GM21367 (cell line): ENCODE data around the gene SGPP2.
A peak's percentile ranks its signal among the peaks of the same experiment; 100 is the strongest.
"Not testable (repeated sequence)": the region's sequence is repeated elsewhere in the genome, so short reads cannot be mapped to it uniquely, and the experiment has no call there.

Source experiments
- ATAC-seq: cut with Tn5 transposase; IDR thresholded peaks from one replicate; pipeline ENCODE4 v1.9.1; 2021; ENCODE audit not compliant: unreplicated experiment

Gene SGPP2

DNA sequence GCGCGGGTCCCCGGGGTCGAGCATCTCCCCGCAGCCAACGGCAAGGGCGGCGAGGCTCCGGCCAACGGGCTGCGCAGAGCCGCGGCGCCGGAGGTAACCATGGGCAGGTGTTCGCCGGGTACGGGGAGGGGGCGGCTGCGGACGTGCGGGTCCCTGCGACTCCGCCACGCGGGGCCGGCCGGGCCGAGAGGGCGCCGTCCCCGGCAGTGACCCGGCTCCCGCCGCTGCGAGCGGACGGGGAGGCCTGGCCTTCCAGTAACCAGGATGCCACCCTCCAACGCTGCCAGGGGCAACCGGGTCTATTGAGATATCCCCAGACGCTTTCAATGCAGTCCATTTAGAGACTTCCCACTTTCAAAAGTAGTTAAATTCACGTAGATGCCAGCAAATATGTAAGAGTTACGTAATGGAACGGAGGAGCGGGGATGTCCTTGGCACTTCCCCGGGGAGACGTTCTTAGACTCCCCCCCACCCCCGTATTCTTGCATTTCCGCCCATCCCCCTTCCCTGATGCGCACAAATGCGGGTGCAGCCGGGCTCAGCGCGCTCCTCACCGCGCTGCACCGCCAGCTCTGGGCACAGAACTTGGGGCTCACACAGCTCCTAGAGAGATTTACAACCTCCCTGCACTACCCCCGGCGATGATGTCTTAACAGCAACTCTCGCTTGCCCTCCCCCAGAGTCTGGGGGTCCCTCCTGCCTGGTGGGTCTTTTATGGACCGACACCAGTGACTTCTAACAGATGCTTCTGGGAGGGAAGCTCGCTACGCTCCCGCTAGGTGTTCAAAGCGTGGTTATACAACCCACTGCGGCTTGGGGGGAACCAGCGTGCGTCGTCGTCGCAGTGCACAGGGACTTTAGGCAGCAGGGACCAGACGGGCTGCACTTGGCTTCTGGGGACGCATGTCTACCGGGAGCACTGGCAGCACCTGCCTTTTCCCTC lies 657 bp downstream of the SGPP2 start:
- ATAC-seq = no peak

- peak; percentile 41 for ATAC-seq
These were observed 3.4 kb downstream of the SGPP2 start for GRCh38 chr2:222427646-222428301.

GRCh38 chr2:222430071-222430470 lies 5.7 kb downstream of the SGPP2 start:
- ATAC-seq = no peak

DNA sequence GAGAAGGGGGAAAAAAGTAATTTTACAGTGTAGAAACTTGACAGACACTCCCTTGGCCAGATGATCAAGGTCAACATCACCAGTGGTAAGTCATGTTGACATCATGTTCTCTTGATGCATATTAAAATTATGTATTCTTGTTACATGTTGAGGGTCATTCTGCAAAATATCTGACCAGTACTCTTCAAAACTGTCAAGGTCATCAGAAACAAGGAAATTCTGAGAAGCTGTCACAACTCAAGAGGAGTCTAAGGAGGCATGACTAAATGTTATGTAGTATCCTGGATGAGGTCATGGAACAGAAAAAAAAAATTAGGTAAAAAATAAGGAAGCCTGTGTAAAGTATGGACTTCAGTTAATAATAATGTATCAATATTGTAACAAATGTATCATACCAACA lies 6.3 kb downstream of the SGPP2 start:
- no peak for ATAC-seq

GRCh38 chr2:222431869-222432268 lies 7.5 kb downstream of the SGPP2 start:
- no peak for ATAC-seq

DNA sequence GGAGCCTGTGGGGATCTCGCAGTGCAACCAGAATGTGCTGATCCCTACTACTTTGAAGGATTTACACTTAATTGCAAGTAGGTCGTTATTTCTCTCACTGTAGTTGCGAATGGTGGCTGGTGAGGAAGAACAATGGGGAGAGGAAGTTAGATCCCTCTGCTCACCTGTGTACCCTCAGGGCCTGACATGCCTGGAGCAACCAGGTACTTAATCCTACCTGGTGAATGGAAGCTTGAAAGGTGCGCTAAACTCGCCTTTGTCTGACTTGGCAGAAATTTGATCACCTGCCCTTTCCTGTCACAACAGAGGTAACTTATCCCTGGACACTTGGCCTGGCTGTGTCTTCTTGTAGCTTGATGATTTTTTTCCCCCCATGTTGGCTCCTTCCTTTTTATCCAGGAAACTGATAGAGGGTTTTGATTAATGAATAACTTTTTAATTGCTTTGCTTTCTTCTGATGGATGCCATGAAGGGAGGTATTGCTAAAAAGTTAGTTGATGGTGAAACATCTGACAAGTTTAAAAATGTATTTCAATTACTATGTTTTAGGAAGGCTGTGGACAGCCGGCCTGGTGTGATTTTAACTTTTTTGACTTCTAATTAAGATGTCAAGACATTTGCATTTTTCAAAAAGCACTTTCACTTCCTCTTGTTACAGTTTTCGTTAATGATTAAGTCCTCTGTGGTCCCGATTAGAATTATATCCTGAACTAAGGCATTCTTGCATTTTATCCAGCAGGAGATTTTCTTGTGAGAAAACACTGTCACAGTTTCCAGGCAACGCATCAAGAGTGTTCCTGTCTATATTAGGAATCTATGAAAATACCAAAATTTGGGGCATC lies 9.2 kb downstream of the SGPP2 start:
- peak; percentile 70 for ATAC-seq

- ATAC-seq = peak; percentile 29
These were observed 9.9 kb downstream of the SGPP2 start for GRCh38 chr2:222434204-222434603.

- ATAC-seq = not testable (repeated sequence)
These were observed 11.2 kb downstream of the SGPP2 start for GRCh38 chr2:222435400-222436039.

GRCh38 chr2:222436040-222436413 lies 11.7 kb downstream of the SGPP2 start:
- ATAC-seq = no peak

DNA sequence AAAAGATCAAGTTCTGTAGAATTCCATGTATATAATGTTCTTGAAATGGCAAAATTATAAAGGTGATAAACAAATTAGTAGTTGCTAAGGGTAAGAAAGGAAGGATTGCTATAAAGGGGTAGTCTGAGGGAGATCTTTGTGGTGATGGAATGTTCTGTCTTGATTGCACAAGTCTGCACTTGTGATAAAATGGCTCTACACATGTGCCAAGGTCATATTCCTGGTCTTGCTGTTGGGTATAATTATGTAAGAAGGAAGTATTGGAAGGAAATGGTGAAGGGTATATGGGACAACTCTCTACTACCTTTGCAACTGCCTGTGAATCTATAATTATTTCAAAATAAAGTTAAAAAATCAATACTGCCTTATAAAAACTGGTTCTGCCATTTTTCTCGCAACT lies 15.3 kb downstream of the SGPP2 start:
- no peak for ATAC-seq

- ATAC-seq = no peak
These were observed 16.5 kb downstream of the SGPP2 start for GRCh38 chr2:222440673-222441422.

- no peak for ATAC-seq
These were observed 18.3 kb downstream of the SGPP2 start for GRCh38 chr2:222442665-222443064.

DNA sequence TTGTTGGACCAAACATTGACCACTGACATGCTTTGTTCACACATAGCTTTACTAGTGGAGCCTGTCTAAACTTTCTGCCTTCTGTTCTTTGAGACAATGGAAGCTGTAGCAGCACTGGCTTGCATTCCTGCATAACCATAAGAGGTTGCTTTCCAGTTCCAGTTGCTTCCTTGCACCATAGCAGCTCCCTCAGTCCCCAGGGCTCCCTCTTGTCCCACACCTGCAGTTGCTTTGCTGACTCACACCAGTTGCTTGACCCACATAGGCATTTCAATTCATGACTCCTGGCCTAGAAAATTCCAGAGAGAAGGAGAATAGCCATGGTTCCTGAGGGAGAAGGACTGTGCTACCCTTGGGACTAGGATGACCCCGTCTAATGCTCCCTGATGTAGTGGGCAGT lies 20.9 kb downstream of the SGPP2 start:
- ATAC-seq = no peak

DNA sequence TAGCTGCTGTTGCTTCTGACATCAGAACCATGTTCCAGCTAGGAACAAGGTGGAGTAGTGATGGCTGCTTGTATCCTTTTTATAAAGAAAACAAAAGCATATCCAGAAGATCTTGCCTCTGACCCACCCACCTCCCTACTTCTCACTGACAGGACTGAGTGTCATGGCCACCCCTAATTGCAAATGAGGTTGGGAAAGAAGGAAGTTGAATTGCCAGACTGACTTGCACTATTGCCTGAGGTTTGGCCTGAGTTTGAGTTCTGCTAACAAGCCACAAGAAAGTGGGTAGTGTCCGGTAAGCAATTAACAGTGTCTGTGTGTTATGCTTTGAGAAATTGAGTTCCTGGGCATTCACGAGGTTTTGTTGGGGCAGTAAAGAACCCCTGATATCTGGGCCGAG lies 22.8 kb downstream of the SGPP2 start:
- no peak for ATAC-seq

- ATAC-seq = no peak
These were observed 24.4 kb downstream of the SGPP2 start for GRCh38 chr2:222448748-222449181.

DNA sequence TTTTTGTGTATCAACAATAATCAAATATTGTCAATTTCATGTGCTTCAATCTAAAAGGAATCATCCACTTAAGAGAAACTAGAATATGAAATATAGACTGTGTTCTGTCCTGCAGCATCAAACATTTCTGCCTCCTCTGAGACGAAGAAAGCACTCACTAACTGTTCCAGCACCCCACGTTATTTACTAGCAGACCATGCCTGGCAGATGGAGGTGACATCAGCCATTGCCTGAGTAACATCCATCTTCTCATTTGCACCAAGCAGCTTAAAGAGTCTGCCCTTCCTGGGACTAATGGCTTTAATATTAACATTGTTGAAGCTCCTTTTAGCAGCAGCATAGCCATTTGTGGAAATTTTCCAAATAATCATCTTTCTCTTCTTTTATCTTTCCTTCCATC lies 25.7 kb downstream of the SGPP2 start:
- no peak for ATAC-seq

DNA sequence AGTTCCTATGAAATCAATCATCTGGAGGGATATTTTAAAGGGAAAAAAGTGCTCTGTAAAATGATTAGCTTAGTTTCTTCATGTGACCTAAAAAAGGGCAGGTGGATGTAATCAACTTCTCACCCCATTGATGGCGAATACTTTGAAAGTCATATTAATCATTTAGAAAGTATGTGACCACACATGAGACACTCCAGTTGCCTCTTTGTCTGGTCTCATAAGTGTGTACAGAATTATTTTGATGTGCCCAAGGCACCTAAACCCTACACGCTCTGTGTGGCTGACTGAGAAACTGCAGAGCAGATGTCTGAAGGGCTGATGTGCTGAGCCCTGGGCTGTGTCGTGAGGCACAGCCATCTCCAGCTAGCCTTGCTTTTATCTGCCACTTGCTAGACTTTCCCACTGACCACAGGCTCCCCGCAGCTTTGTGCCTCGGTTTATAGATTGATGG lies 26.9 kb downstream of the SGPP2 start:
- peak; percentile 99 for ATAC-seq

DNA sequence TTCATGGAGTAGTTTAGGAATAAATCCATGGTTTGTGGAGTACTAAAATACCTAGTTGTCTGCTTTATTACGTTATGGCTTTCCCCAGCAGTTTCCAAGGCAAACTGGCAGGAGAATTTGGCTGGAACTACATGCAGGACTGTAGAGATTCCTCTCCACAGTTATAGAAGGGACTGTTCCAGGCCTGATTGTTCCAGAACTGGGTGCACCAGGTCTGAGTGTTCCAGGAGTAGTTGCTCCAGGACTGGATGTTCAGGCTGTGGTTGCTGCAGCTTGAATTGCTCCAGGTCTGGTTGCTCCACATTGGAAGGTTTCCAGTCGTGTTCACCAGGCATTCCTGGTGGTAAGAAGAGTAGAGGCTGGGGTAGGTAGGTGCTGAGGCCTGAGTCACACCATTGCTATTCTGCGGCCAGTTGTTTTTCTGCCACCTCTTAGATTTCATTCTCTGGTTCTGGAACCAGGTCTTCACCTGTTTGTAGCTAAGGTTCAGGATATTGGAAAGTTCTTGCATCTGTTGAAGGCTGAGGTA lies 28.1 kb downstream of the SGPP2 start:
- ATAC-seq = no peak

- no peak for ATAC-seq
These were observed 32.2 kb downstream of the SGPP2 start for GRCh38 chr2:222456479-222457077.
